HG03460 (cell line): ENCODE measurements around the gene TTC7B.

Source experiments
- ATAC-seq: cut with Tn5 transposase; IDR thresholded peaks from one replicate; pipeline ENCODE4 v1.9.1; 2021; ENCODE audit not compliant: unreplicated experiment

Gene TTC7B

DNA sequence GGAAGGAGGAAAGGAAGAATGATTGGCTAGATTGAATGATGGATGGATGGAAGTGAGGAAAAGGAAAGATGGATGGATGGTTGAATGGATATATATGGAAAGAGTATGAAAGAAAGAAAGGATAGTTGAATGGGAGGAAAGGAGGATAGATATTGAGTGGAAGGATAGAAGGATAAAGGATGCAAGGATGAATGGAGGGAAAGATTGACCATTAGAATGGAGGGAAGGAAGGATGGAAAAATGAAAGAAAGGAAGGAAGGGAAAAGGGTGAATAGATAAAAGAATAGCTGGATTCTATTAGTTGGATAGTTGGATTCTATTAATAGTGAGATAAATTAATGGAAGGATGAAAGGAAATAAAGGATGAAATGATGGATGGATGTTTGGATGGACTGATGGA is 313.5 kb downstream of the TTC7B start:
- ATAC-seq = no peak

DNA sequence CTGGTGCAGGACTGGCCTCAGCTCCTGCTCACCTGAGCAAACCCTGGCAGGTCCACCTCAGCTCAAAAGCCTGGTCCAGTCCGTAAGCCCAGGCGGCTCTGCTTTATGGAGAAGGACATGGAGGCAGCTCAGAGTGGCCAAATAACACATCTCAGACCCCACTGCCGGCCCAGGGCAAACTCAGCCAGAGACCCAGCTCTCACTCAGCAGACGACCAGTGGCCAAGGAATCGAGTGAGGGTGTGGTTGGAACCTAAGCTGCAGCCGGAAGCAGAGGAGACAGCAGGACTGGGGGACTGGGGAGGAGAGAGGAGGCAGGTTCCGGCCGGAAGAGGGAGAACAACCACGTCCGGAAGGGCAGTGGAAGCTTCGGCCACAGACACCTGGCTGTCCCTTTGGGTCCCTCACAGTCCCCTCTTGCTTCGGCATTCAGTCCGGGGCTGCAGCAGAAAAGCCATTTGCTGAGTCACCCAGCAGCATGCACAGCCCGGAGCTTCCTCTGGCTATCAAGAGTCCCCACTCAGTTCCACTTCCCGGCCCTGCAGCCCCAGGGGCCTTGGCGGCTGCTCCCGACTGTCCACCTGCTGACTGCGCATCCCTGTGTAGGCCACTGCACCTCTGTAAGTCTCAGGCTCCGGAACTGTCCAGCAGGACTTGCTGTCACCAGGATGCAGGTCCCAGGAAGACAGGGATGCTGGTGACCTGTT is 315.4 kb downstream of the TTC7B start:
- ATAC-seq = no peak

DNA sequence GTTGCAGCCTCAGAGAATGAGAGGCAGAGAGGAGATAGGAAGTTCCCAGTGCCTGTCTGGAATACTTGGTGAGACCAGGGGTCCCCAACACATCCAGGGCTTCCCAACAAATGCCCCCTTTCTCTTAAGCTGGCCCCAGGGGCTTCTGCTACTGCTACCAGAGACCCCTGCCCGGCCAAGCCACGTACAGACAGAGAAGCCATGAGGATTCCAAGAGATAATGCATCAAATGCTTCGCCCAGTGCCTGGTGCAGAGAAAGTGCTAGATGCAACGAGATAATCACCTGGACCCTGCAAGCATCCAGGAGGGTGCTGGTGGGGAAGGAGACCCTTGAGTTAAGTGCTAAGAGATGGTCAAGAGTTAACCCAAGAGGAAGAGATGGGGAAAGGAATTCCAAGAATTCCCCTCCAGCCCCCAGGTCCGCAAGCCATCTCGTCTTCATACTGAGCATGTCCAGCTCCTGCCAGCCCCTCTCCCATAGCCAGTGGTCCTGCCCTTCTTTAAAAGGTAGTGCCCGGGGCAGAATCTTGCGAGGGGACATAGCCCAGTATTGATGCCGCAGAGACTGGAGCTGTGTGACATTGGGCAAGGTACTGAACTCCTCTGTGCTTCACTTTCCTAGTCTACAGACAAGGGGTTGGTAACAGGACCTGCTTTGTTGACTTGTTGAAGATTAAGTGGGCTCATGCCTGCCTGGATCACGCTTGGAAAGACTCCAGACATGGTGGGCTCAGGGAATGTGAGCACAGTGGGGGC is 316.1 kb downstream of the TTC7B start:
- ATAC-seq = no peak

- no peak for ATAC-seq
Measured at GRCh38 chr14:90499121-90499520, 317.1 kb downstream of the TTC7B start.

DNA sequence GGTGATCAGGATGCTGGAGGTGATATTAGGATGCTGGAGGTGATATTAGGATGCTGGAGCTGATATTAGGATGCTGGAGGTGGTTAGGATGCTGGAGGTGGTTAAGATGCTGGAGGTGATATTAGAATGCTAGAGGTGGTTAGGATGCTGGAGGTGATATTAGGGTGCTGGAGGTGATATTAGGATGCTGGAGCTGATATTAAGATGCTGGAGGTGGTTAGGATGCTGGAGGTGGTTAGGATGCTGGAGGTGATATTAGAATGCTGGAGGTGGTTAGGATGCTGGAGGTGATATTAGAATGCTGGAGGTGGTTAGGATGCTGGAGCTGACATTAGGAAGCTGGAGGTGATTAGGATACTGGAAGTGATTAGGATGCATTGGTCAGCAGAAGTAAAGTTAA is 318.0 kb downstream of the TTC7B start:
- no peak for ATAC-seq

GRCh38 chr14:90496379-90496778 is 319.9 kb downstream of the TTC7B start:
- ATAC-seq = no peak

DNA sequence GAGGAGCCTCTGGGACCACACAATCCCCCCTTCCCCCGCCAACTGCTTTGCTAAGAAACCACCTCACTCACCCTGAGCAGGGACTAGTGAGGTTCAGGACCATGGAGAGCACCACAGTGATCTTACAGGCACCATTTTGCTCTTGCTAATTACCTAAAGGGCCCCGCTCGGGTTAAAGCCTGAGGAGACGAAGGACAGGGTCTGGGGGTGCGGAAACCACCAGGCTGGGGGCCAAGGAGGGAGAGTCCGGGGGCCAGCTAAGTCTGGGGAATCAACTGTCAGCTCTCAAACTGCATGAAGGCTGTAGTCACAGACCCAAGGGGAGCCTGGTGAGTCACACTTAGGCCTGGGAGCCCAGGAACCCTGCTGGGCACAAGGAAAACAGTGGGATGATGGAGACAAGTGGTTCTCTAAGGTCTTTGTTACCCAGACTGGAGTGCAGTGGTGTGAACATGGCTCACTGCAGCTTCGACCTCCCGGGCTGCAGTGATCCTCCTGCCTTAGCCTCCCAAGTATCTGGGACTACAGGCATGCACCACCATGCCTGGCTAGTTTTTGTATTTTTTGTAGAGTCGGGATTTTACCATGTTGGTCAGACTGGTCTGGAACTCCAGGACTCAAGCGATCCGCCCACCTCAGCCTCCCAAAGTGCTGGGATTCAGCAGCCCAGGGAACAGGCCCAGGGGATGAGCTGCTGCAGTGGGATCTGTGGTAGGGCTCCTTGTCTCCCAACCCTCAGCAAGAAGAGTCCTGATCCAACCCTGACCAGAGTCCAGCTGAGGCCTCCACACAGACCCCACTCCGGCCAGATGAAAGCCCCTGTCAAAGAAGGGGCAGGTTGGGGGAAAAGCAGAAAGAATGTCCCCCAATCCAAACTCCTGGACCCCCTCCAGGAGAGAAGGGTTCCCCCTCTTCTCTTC is 320.6 kb downstream of the TTC7B start:
- ATAC-seq = no peak

DNA sequence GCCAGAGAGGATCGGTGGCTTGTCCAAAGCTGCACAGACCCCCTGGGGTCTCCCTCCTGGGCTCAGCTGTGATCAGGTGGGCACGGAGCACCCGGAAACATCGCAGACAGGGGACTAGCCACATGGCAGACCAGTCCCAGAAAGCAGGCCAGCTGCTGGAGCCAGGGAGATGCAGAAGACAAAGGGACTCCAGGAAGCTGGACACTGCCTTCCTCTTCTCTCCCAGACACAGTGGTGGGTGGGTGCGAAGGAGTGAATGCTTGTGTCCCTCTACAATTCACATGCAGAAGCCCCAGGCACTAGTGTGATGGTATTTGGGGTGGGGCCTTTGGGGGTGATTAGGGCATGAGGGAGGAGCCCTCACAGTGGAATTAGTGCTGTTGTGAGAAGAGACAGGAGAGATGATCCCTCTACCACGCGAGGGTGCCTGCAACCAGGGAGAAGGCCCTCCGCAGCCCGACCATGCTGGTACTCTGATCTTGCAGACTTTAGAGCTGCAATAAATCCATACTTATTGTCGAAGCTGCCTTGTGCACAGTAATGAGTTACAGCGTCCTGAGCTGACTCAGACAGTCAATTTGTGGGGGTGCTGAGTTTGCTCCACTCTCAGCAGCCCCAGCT is 324.2 kb downstream of the TTC7B start:
- no peak for ATAC-seq

DNA sequence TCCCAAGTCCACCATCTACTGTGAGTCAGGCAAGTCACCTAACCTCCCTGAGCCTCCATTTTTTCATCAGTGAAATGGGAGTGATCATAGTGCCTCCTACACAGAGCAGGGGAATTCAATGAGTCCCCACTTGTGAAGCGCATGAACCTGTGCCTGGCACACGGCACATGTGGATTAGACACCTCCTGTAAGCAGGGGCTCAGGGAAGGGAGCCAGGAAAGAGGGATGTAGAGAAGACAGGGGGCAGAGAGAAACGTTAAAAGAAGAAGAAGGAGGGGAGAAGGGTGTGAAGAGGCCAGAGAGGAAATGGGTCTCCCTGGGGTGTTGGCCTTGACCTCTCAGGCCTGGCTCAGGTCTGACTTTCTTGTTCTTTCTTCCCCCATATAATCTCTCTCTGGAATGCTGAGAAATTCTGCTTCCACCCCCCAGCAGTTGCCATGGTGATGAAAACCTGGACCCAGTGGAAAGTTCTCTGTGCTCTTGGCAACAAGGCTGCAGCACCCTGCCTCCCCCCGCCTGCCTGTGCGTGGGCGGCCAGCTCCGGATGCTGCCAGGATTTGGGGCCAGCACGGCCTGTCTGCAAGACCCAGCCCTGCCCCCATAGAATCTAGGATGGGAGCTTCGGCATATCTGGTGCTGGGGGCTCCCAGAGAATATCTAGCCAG is 324.9 kb downstream of the TTC7B start:
- ATAC-seq = no peak

- no peak for ATAC-seq
Measured at GRCh38 chr14:90490720-90491050, 325.5 kb downstream of the TTC7B start.

- no peak for ATAC-seq
Measured at GRCh38 chr14:90489916-90490719, 326.1 kb downstream of the TTC7B start.

DNA sequence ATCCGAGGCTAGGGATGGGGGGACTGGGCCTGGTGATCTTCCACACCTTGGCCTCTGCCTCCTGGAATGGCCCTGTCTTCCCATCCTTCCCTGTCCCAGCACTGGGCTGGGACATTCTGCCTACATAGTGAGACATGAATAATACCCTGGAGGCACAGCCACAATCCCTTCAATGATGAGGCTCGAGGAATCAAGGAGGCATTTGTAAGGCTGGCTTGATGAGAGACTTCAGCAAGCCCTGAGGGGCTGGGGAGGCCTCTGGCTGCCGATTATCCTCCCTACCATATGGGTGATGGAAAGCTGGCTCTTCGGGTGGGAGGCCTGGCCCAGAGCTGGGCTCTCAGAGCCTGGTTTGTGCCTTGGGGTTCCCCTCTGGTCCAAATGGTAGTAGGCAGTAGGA is 326.9 kb downstream of the TTC7B start:
- no peak for ATAC-seq

GRCh38 chr14:90488256-90488655 is 328.0 kb downstream of the TTC7B start:
- ATAC-seq = no peak

GRCh38 chr14:90487462-90487861 is 328.8 kb downstream of the TTC7B start:
- no peak for ATAC-seq

GRCh38 chr14:90487031-90487430 is 329.2 kb downstream of the TTC7B start:
- no peak for ATAC-seq

DNA sequence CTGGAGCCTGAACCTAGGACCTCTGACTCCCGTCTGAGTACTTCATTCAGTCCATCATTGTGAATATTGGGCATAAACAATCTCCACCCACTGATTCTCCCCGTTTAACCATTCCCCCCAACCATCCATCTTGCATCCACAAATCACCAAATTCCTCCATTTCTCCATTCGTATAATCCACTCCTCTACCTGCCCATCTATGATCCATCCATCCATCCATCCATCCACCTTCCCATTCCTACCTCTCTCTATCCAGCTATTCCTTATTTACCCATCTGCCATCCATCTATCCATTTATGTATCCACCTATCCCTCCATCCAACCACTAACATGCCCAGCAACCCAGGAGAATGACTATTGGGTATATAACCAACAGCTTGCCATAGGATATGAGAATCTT is 331.9 kb downstream of the TTC7B start:
- ATAC-seq = no peak

- no peak for ATAC-seq
Measured at GRCh38 chr14:90483571-90483974, 332.7 kb downstream of the TTC7B start.

GRCh38 chr14:90483117-90483516 is 333.1 kb downstream of the TTC7B start:
- no peak for ATAC-seq

GRCh38 chr14:90475298-90475697 is 340.9 kb downstream of the TTC7B start:
- no peak for ATAC-seq
